ENCODE measurements around the gene WDR72.
"Not testable (repeated sequence)": the region's sequence is repeated elsewhere in the genome, so short reads cannot be mapped to it uniquely, and the experiment has no call there.

The WDR72 gene

GRCh38 chr15:53759411-53759931 lies at the start of gene WDR72:
TSS of gene WDR72 (minus strand) at chr15:53759663. CDS start at chr15:53733149, 26,514 bp downstream.
- no peak within 1 kb of the TSS for H3K4me3 ChIP-seq (ENCODE audit: low read length)
- no peak for DNase-seq (ENCODE audit: low read depth)
- TF ChIP-seq, protein P1, sequence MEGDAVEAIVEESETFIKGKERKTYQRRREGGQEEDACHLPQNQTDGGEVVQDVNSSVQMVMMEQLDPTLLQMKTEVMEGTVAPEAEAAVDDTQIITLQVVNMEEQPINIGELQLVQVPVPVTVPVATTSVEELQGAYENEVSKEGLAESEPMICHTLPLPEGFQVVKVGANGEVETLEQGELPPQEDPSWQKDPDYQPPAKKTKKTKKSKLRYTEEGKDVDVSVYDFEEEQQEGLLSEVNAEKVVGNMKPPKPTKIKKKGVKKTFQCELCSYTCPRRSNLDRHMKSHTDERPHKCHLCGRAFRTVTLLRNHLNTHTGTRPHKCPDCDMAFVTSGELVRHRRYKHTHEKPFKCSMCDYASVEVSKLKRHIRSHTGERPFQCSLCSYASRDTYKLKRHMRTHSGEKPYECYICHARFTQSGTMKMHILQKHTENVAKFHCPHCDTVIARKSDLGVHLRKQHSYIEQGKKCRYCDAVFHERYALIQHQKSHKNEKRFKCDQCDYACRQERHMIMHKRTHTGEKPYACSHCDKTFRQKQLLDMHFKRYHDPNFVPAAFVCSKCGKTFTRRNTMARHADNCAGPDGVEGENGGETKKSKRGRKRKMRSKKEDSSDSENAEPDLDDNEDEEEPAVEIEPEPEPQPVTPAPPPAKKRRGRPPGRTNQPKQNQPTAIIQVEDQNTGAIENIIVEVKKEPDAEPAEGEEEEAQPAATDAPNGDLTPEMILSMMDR (conservative IDR thresholded peaks at IDR 0.05; ENCODE audit: low read length) = no peak

- TF ChIP-seq, protein P1 (conservative IDR thresholded peaks at IDR 0.05; ENCODE audit: low read length) = peak; percentile 51
- no peak overlapping the region for H3K4me3 ChIP-seq (ENCODE audit: low read length)
- peak; percentile 0 for DNase-seq (ENCODE audit: low read depth)
Measured at GRCh38 chr15:53808058-53808706, 48.7 kb upstream of the WDR72 start.

DNA sequence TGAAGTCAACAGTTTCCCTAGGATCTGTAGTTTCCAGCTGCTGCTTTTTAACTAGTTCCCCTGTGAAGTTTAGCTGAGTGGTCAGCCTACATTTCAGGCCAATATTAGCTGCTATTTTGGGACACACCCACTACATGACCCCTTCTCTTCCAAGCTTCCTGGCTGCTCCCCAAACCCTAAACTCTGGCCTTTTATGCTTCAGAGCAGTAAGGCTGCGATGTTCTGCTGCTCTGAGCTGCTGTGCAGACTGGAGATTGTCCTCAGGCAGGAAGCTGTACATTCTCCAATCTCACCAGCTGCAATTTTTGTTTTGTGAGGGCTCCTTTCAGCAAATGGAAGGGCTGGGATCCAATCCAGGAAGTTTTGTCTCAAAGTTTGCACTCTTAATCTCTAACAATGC lies 48.0 kb upstream of the WDR72 start:
- TF ChIP-seq, protein P1 (conservative IDR thresholded peaks at IDR 0.05; ENCODE audit: low read length) = no peak
- no peak overlapping the region for H3K4me3 ChIP-seq (ENCODE audit: low read length)
- no peak for DNase-seq (ENCODE audit: low read depth)

DNA sequence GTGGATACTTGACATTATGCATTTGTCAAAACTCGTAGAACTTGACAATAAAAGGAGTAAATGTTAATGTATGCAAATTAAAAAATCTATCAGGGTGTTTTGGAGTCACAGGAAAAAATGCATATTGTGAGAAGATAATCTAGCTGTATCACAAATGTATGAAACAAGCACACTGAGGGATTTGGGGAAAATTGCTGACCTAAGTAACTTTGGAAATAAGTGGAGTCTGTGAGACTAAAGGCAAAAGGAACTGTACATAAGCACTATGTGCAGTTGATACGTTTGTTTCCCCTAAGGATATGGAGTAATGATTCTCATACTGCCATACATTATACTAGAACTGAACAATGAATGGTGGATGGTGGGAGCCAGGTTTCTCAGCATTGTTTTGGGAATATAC lies 43.2 kb upstream of the WDR72 start:
- TF ChIP-seq, protein P1 (conservative IDR thresholded peaks at IDR 0.05; ENCODE audit: low read length) = no peak
- no peak overlapping the region for H3K4me3 ChIP-seq (ENCODE audit: low read length)
- no peak for DNase-seq (ENCODE audit: low read depth)

DNA sequence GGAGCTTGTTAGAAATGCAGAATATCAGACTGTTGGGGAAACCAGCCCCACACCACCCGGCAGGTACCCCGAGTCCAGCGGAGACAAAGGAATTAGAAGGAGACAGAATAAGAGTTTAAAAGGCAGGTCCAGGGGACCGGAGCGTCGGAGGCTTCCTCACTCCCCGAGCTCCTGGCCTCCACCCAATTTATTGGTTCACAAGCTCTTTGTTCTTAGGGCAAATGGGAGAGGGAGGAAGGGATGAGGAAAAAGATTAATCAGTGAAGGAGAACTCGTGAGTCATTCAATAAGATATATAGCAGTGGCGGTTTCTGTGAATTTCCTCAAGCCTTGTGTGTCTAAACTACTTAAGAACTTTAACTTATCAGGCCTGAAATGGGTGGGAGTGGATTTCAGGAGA lies 32.1 kb upstream of the WDR72 start:
- no peak overlapping the region for H3K4me3 ChIP-seq (ENCODE audit: low read length)
- TF ChIP-seq, protein P1 (conservative IDR thresholded peaks at IDR 0.05; ENCODE audit: low read length) = no peak
- DNase-seq (ENCODE audit: low read depth) = no peak

DNA sequence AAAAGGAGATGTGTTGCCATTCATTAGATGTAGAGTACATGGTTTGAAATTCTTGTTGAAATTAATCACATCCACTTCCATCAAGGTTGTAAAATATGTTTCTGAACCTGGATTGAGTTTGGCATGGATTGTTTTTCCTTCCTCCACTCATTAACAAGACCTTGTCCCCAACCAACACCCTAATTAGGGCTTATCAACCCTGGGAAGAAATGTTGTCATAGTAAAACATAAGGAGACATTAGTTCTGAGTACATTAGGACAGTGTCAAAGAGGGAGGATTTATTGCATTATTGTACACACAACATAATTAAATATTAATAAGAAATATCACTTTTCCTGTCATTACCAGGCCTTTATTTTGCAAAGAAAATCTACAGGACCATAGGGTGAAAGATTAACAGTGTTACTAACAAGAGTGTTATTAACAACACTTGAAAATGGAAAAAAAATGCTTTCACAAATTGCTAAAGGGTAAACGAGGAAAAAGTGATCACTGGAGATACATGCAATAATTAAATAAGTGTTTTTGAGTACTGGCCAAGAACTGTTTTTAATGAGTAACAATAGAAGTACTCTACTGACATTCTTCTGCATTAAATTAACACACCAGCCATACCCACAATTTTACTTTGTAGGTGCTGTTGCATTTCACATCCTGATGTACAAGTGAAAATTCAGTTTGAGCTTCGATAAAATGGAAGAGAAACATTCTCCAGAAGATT lies 30.4 kb upstream of the WDR72 start:
- TF ChIP-seq, protein P1 (conservative IDR thresholded peaks at IDR 0.05; ENCODE audit: low read length) = no peak
- H3K4me3 ChIP-seq (ENCODE audit: low read length) = no peak overlapping the region
- DNase-seq (ENCODE audit: low read depth) = no peak

DNA sequence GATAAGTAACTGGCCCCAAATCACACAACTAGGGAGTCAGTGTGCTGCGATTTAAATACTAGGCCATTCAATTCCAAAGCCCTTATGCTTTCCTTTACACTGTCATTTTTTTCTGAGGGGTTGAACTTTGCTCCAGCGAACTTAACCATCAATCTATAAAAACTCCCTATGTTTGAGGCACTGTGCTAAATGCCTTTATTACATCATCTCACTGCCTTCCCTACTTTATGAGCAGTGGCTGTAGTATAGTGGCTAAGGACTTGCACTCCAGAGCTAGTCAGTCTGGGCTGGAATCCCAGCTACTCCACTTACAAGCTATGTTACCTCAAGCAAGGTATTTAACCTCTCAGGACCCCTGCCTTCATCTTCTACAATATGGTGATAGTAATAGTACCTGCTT lies 26.9 kb upstream of the WDR72 start:
- H3K4me3 ChIP-seq (ENCODE audit: low read length) = no peak overlapping the region
- TF ChIP-seq, protein P1 (conservative IDR thresholded peaks at IDR 0.05; ENCODE audit: low read length) = no peak

DNA sequence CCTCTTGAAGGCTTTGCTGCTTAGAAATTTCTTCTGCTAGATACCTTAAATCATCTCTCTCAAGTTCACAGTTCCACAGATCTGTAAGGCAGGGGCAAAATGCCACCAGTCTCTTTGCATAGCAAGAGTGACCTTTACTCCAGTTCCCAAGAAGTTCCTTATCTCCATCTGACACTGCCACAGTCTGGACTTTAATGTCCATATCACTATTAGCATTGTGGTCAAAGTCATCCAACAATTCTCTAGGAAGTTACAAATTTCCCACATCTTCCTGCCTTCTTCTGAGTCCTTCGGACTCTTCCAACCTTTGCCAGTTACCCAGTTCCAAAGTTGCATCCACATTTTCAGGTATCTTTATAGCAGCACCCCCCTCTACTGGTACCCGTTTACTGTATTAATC lies 25.8 kb upstream of the WDR72 start:
- DNase-seq (ENCODE audit: low read depth); H3K4me3 ChIP-seq (ENCODE audit: low read length): not testable (repeated sequence)

More for the DNA sequence above, 26.9 kb upstream of the WDR72 start:
- DNase-seq (ENCODE audit: low read depth) = no peak

Data from AG10803 (cell line).